Smooth muscle cell (in vitro differentiated cells): Measurements from ENCODE around the gene TMEM117. TPM values are rescaled to one million over a fixed set of nuclear protein-coding genes. Genes with fewer than 3 reads are reported as not detected.
A peak's percentile ranks its signal among the peaks of the same experiment; 100 is the strongest.

Experiments used
- DNase-seq: peaks from one replicate; lab custom pipeline; 2025; ENCODE audit not compliant: unreplicated experiment; lab: John Stamatoyannopoulos, UW
- H2AFZ ChIP-seq: fragments of 200-600 bp; sonication (generic); 2 replicates; pipeline ENCODE4 v1.6.0; 2016; ENCODE audit warnings: antibody characterized with exemption, low read depth, mild to moderate bottlenecking
- H3F3A ChIP-seq: fragments of 200-600 bp; sonication (generic); 2 replicates; pipeline ENCODE4 v1.6.0; 2017; ENCODE audit warnings: antibody characterized with exemption, low read depth
- H3K27ac ChIP-seq: fragments of 200-600 bp; sonication (generic); 2 replicates; pipeline ENCODE4 v1.5.1; 2016; ENCODE audit warnings: low read depth, mild to moderate bottlenecking
- H3K27me3 ChIP-seq: fragments of 200-600 bp; sonication (generic); 2 replicates; pipeline ENCODE4 v1.6.1; 2016; ENCODE audit warnings: low read depth, mild to moderate bottlenecking
- H3K36me3 ChIP-seq: fragments of 200-600 bp; sonication (generic); 2 replicates; pipeline ENCODE4 v1.5.1; 2016; ENCODE audit warnings: low read depth
- H3K4me1 ChIP-seq: fragments of 200-600 bp; sonication (generic); 2 replicates; pipeline ENCODE4 v1.5.1; 2016; ENCODE audit warnings: low read depth
- H3K4me2 ChIP-seq: fragments of 200-600 bp; sonication (generic); 2 replicates; pipeline ENCODE4 v1.6.0; 2016; ENCODE audit warnings: mild to moderate bottlenecking
- H3K4me3 ChIP-seq: fragments of 200-600 bp; sonication (generic); 2 replicates; pipeline ENCODE4 v1.5.1; 2016; ENCODE audit warnings: mild to moderate bottlenecking
- H3K79me2 ChIP-seq: fragments of 200-600 bp; sonication (generic); 2 replicates; pipeline ENCODE4 v1.6.0; 2016; ENCODE audit warnings: low read depth, mild to moderate bottlenecking
- H3K9ac ChIP-seq: fragments of 200-600 bp; sonication (generic); 2 replicates; pipeline ENCODE4 v1.6.0; 2016; ENCODE audit warnings: low read depth
- H3K9me3 ChIP-seq: fragments of 200-600 bp; sonication (generic); replicated peaks from 2 replicates; pipeline ENCODE4 v1.5.1; 2016; ENCODE audit warnings: low read depth
- H4K20me1 ChIP-seq: fragments of 200-600 bp; sonication (generic); 2 replicates; pipeline ENCODE4 v1.6.0; 2016; ENCODE audit warnings: low read depth
- CTCF ChIP-seq: fragments of 200-600 bp; sonication (generic); IDR thresholded peaks from 2 replicates; pipeline ENCODE4 v1.5.1; 2017; ENCODE audit warnings: borderline replicate concordance, mild to moderate bottlenecking, antibody characterized with exemption; ENCODE audit not compliant: insufficient read depth, poor library complexity, severe bottlenecking
- WGBS: methylation state at CpG from one replicate; pipeline ENCODE4 v1.1.7; 2016; ENCODE audit warnings: low lambda C conversion rate; 5-methylcytosine and 5-hydroxymethylcytosine counted together
- polyA plus RNA-seq: library from polyadenylated mRNA; unstranded; fragments of >200 nt; fragmentation: Nextera tagmentation; extraction: Ambion mirVana; gene quantifications from 2 replicates; pipeline ENCODE4 v1.2.1, GENCODE V29; 2016
- total RNA-seq: library from RNA; depleted of rRNA; stranded (reverse); fragments of >200 nt; gene quantifications from 2 replicates; pipeline ENCODE4 v1.2.3, GENCODE V29; 2014

TMEM117 gene
- total and polyA plus RNA-seq, 2 experiments from 2014 or later, result 13.0 to 38.9 TPM

- H3K4me3 ChIP-seq, result no peak overlapping the region
- H3K9me3 ChIP-seq, result no peaks in the 10 kb centered on the region
- no peak for DNase-seq
- no peaks in the 10 kb centered on the region for H4K20me1 ChIP-seq
- no peak overlapping the region for H3K9ac ChIP-seq
- H3K27ac ChIP-seq, result no peak overlapping the region
- 84% methylated on average over 1 of the region's 1 CpG for WGBS
- no peak for TF ChIP-seq CTCF
- no peak overlapping the region for H2AFZ ChIP-seq
- no peaks in the 10 kb centered on the region for H3K36me3 ChIP-seq
- peaks cover 4% of the 10 kb centered on the region for H3F3A ChIP-seq
- H3K79me2 ChIP-seq, result no peaks in the 10 kb centered on the region
- no peak overlapping the region for H3K4me2 ChIP-seq
- H3K27me3 ChIP-seq, result no peaks in the 10 kb centered on the region
- H3K4me1 ChIP-seq, result peaks cover 8% of the 10 kb centered on the region
Observed at GRCh38 chr12:43880547-43880946, 44.7 kb downstream of the TMEM117 start.

- H3K27me3 ChIP-seq, result no peaks in the 10 kb centered on the region
- no peaks in the 10 kb centered on the region for H4K20me1 ChIP-seq
- 17% methylated on average over 2 of the region's 2 CpGs for WGBS
- no peaks in the 10 kb centered on the region for H3K36me3 ChIP-seq
- no peak for DNase-seq
- peaks cover 8% of the 10 kb centered on the region for H3K4me1 ChIP-seq
- no peak overlapping the region for H3K4me3 ChIP-seq
- TF ChIP-seq CTCF, result peak; percentile 82
- H3K9ac ChIP-seq, result no peak overlapping the region
- H3K79me2 ChIP-seq, result no peaks in the 10 kb centered on the region
- peaks cover 4% of the 10 kb centered on the region for H3F3A ChIP-seq
- H3K4me2 ChIP-seq, result no peak overlapping the region
- H3K27ac ChIP-seq, result no peak overlapping the region
- no peaks in the 10 kb centered on the region for H3K9me3 ChIP-seq
- H2AFZ ChIP-seq, result no peak overlapping the region
Observed at GRCh38 chr12:43882578-43883178, 46.8 kb downstream of the TMEM117 start.

GRCh38 chr12:43883311-43883710, 47.4 kb downstream of the TMEM117 start:
- no peaks in the 10 kb centered on the region for H3K27me3 ChIP-seq
- no peak for TF ChIP-seq CTCF
- H4K20me1 ChIP-seq, result no peaks in the 10 kb centered on the region
- H3K4me1 ChIP-seq, result peaks cover 8% of the 10 kb centered on the region
- H3K79me2 ChIP-seq, result no peaks in the 10 kb centered on the region
- 64% methylated on average over 2 of the region's 2 CpGs for WGBS
- no peak overlapping the region for H2AFZ ChIP-seq
- H3F3A ChIP-seq, result peaks cover 4% of the 10 kb centered on the region
- H3K4me2 ChIP-seq, result no peak overlapping the region
- H3K4me3 ChIP-seq, result no peak overlapping the region
- H3K27ac ChIP-seq, result no peak overlapping the region
- no peak overlapping the region for H3K9ac ChIP-seq
- no peaks in the 10 kb centered on the region for H3K9me3 ChIP-seq
- no peak for DNase-seq
- no peaks in the 10 kb centered on the region for H3K36me3 ChIP-seq

- H3F3A ChIP-seq, result peaks cover 4% of the 10 kb centered on the region
- H3K9me3 ChIP-seq, result no peaks in the 10 kb centered on the region
- no peak overlapping the region for H2AFZ ChIP-seq
- WGBS, result 100% methylated on average over 2 of the region's 2 CpGs
- no peak overlapping the region for H3K27ac ChIP-seq
- H3K27me3 ChIP-seq, result no peaks in the 10 kb centered on the region
- no peak for DNase-seq
- no peak overlapping the region for H3K4me2 ChIP-seq
- H3K4me3 ChIP-seq, result no peak overlapping the region
- H3K79me2 ChIP-seq, result no peaks in the 10 kb centered on the region
- peaks cover 8% of the 10 kb centered on the region for H3K4me1 ChIP-seq
- no peaks in the 10 kb centered on the region for H3K36me3 ChIP-seq
- TF ChIP-seq CTCF, result no peak
- H4K20me1 ChIP-seq, result no peaks in the 10 kb centered on the region
- no peak overlapping the region for H3K9ac ChIP-seq
Observed at GRCh38 chr12:43883748-43884147, 47.9 kb downstream of the TMEM117 start.
